Measurements from ENCODE around the gene LAMA3. TPM values are rescaled to one million over a fixed set of nuclear protein-coding genes. Genes with fewer than 3 reads are reported as not detected.
"Not testable (repeated sequence)": the region's sequence is repeated elsewhere in the genome, so short reads cannot be mapped to it uniquely, and the experiment has no call there.

The LAMA3 gene
- polyA plus RNA-seq, 1 donor: 2.4 TPM

GRCh38 chr18:23727707-23728493 lies 38.6 kb downstream of the LAMA3 start:
- no peak for DNase-seq (ENCODE audit: low read depth)

GRCh38 chr18:23730857-23731256 lies 41.6 kb downstream of the LAMA3 start:
- DNase-seq (ENCODE audit: low read depth): no peak

GRCh38 chr18:23731861-23732260 lies 42.6 kb downstream of the LAMA3 start:
- no peak for DNase-seq (ENCODE audit: low read depth)

- no peak for DNase-seq (ENCODE audit: low read depth)
Measured at GRCh38 chr18:23732439-23732838, 43.2 kb downstream of the LAMA3 start.

- not testable (repeated sequence) for DNase-seq (ENCODE audit: low read depth)
Measured at GRCh38 chr18:23733265-23733664, 44.0 kb downstream of the LAMA3 start.

- no peak for DNase-seq (ENCODE audit: low read depth)
Measured at GRCh38 chr18:23733895-23734294, 44.6 kb downstream of the LAMA3 start.

GRCh38 chr18:23735021-23735464 lies 45.8 kb downstream of the LAMA3 start:
- DNase-seq (ENCODE audit: low read depth): no peak

GRCh38 chr18:23737578-23737977 lies 48.3 kb downstream of the LAMA3 start:
- no peak for DNase-seq (ENCODE audit: low read depth)

- no peak for DNase-seq (ENCODE audit: low read depth)
Measured at GRCh38 chr18:23738151-23738550, 48.9 kb downstream of the LAMA3 start.

GRCh38 chr18:23738575-23738974 lies 49.3 kb downstream of the LAMA3 start:
- no peak for DNase-seq (ENCODE audit: low read depth)

GRCh38 chr18:23740105-23740830 lies 51.0 kb downstream of the LAMA3 start:
- DNase-seq (ENCODE audit: low read depth): no peak

GRCh38 chr18:23741967-23742366 lies 52.7 kb downstream of the LAMA3 start:
- not testable (repeated sequence) for DNase-seq (ENCODE audit: low read depth)

GRCh38 chr18:23743733-23744333 lies 54.6 kb downstream of the LAMA3 start:
- no peak for DNase-seq (ENCODE audit: low read depth)

GRCh38 chr18:23745366-23745765 lies 56.1 kb downstream of the LAMA3 start:
- DNase-seq (ENCODE audit: low read depth): no peak

GRCh38 chr18:23746851-23747250 lies 57.6 kb downstream of the LAMA3 start:
- no peak for DNase-seq (ENCODE audit: low read depth)

- DNase-seq (ENCODE audit: low read depth): no peak
Measured at GRCh38 chr18:23752363-23752762, 63.1 kb downstream of the LAMA3 start.

- DNase-seq (ENCODE audit: low read depth): no peak
Measured at GRCh38 chr18:23752796-23753195, 63.5 kb downstream of the LAMA3 start.

- no peak for DNase-seq (ENCODE audit: low read depth)
Measured at GRCh38 chr18:23756590-23757436, 67.6 kb downstream of the LAMA3 start.

GRCh38 chr18:23757437-23757733 lies 68.1 kb downstream of the LAMA3 start:
- no peak for DNase-seq (ENCODE audit: low read depth)

GRCh38 chr18:23758281-23758680 lies 69.0 kb downstream of the LAMA3 start:
- no peak for DNase-seq (ENCODE audit: low read depth)

GRCh38 chr18:23761941-23762340 lies 72.7 kb downstream of the LAMA3 start:
- no peak for DNase-seq (ENCODE audit: low read depth)

GRCh38 chr18:23763343-23763742 lies 74.1 kb downstream of the LAMA3 start:
- DNase-seq (ENCODE audit: low read depth): no peak

All from forelimb muscle (tissue), 1 donor.